Calu3 (cell line): Measurements from ENCODE around the gene IFNLR1. TPM values are rescaled to one million over a fixed set of nuclear protein-coding genes. Genes with fewer than 3 reads are reported as not detected.

Source experiments
- BruUV-seq: library from RNA; stranded (reverse); fragments of 400-500 nt; replicated peaks from 2 replicates; lab custom pipeline; 2021; lab: Mats Ljungman, UMichigan
- CTCF ChIA-PET: fragments of 300-600 bp; sonication (Branson Sonifier 250); formaldehyde crosslinking; loops from one replicate; lab custom pipeline; 2022; ENCODE audit warnings: antibody characterized with exemption; lab: Charles Lee
- DNase-seq: peaks from one replicate; pipeline ENCODE4 v3.0.0; 2022
- H3K27ac Mint-ChIP-seq: one replicate; pipeline ENCODE4 v1.8.0; 2022; ENCODE audit warnings: mixed read lengths; ENCODE audit not compliant: unreplicated experiment
- H3K27me3 Mint-ChIP-seq: one replicate; pipeline ENCODE4 v1.8.0; 2022; ENCODE audit warnings: mixed read lengths; ENCODE audit not compliant: unreplicated experiment
- H3K36me3 Mint-ChIP-seq: one replicate; pipeline ENCODE4 v1.8.0; 2022; ENCODE audit warnings: mild to moderate bottlenecking, moderate library complexity, mixed read lengths; ENCODE audit not compliant: insufficient read depth, unreplicated experiment
- H3K4me1 Mint-ChIP-seq: one replicate; pipeline ENCODE4 v1.8.0; 2022; ENCODE audit warnings: mild to moderate bottlenecking, low read depth, mixed read lengths; ENCODE audit not compliant: unreplicated experiment
- H3K4me3 Mint-ChIP-seq: one replicate; pipeline ENCODE4 v1.8.0; 2022; ENCODE audit warnings: mild to moderate bottlenecking, low read depth, moderate library complexity, mixed read lengths; ENCODE audit not compliant: unreplicated experiment
- H3K9me3 Mint-ChIP-seq: one replicate; pipeline ENCODE4 v1.8.0; 2022; ENCODE audit warnings: low read depth, mixed read lengths; ENCODE audit not compliant: unreplicated experiment
- CTCF ChIP-seq: fragments of 200-600 bp; IDR thresholded peaks from one replicate; pipeline ENCODE4 v1.8.0; 2022; ENCODE audit warnings: antibody characterized with exemption; ENCODE audit not compliant: unreplicated experiment
- intact Hi-C: fragments of 100-400 bp; cut with micrococcal nuclease; formaldehyde crosslinking; loops from one replicate; pipeline ENCODE4 v1.10.0; 2022; ENCODE audit not compliant: unreplicated experiment
- total RNA-seq: library from RNA; stranded (reverse); gene quantifications from 2 replicates; pipeline ENCODE4 v1.2.3, GENCODE V29; 2022

IFNLR1 gene
- total RNA-seq, 1 experiment from 2014 or later: 4.5 TPM

DNA sequence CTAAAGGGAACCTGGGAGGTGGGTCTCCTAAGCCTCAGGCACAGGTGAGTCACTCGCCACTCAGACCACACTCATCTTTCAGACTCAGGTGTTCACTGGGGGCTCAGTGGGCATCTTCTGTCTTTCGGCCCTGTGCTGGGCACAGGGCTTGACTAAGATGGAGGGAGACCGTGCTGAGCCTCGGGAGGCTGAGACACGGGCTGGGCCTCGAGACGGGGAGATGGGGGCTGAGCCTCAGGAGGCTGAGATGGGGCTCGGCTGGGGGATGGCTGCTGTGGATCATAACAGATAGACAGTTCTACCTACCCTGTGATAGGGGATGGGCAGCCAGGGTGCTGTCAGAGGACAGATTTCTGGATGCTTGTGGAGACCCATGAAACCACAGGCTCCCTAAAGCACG is 15.5 kb upstream of the IFNLR1 start:
- intact Hi-C loops: loop anchor here (1.0 to 5.0 kb wide), 3 partner anchors 80 to 189 kb away; partner anchors contain the start of gene GRHL3
- Mint-ChIP-seq H3K9me3 (no peaks in the 10 kb centered on the region), H3K27me3 (no peaks in the 10 kb centered on the region), H3K4me3 (no peak overlapping the region), H3K36me3 (no peaks in the 10 kb centered on the region), H3K4me1 (peaks cover 21% of the 10 kb centered on the region), H3K27ac (no peak overlapping the region)
- no peak for DNase-seq
- CTCF ChIA-PET: interaction anchor here (0.6 to 6.7 kb wide), 12 partner anchors 52 to 207 kb away, joined by 3 to 157 read pairs (median 4); no protein-coding TSS in a partner anchor
- TF ChIP-seq CTCF: no peak
- no TSS peak for BruUV-seq

DNA sequence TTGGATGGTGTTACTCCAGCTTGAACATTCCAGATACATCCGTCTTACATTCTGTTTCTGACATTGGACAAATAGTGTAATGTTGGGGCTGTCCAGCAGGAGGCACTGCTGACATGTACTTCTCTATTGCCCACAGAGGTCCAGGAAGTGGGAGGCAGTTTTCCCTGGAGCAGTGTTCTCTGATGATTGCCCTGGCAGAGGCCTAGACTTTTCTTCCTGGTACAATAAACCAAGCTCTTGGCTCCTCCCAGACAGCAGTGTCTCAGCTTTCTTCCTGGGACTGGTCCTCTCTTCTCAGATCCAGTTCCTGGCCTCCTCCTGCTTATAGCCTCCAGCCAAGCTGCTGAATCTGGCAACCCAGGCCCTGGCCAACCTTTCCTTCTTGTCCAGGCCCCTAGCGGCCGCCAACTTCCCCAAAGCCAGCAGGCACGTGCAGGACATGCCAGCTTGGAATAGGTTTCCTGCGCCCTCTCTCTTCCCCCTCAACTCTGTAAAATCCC is 14.9 kb upstream of the IFNLR1 start:
- TF ChIP-seq CTCF: peak; percentile 65
- no peak overlapping the region for H3K27ac Mint-ChIP-seq
- no peaks in the 10 kb centered on the region for H3K9me3 Mint-ChIP-seq
- no peak overlapping the region for H3K4me3 Mint-ChIP-seq
- H3K27me3 Mint-ChIP-seq: no peaks in the 10 kb centered on the region
- peak; percentile 78 for DNase-seq
- peaks cover 21% of the 10 kb centered on the region for H3K4me1 Mint-ChIP-seq
- no peaks in the 10 kb centered on the region for H3K36me3 Mint-ChIP-seq
- BruUV-seq: no TSS peak
- intact Hi-C loops: loop anchor here (1.0 to 5.0 kb wide), 3 partner anchors 80 to 189 kb away; partner anchors contain the start of gene GRHL3
- CTCF ChIA-PET: interaction anchor here (0.6 to 6.7 kb wide), 13 partner anchors 52 to 207 kb away, joined by 3 to 157 read pairs (median 4); no protein-coding TSS in a partner anchor

GRCh38 chr1:24199291-24199900 is 12.3 kb upstream of the IFNLR1 start:
- Mint-ChIP-seq H3K36me3 (no peaks in the 10 kb centered on the region), H3K27ac (no peak overlapping the region), H3K4me1 (peaks cover 27% of the 10 kb centered on the region), H3K27me3 (no peaks in the 10 kb centered on the region), H3K9me3 (no peaks in the 10 kb centered on the region), H3K4me3 (no peak overlapping the region)
- peak; percentile 57 for DNase-seq
- no TSS peak for BruUV-seq
- CTCF ChIA-PET: interaction anchor here (0.6 to 6.7 kb wide), 10 partner anchors 9 to 533 kb away, joined by 3 to 157 read pairs (median 3); no protein-coding TSS in a partner anchor
- intact Hi-C loops: loop anchor here (10.0 kb wide), 1 partner anchor 125 kb away; no protein-coding TSS in a partner anchor
- TF ChIP-seq CTCF: peak; percentile 75

GRCh38 chr1:24198766-24199165 is 11.7 kb upstream of the IFNLR1 start:
- H3K27ac Mint-ChIP-seq: no peak overlapping the region
- TF ChIP-seq CTCF: no peak
- no TSS peak for BruUV-seq
- CTCF ChIA-PET: interaction anchor here (0.7 to 6.7 kb wide), 10 partner anchors 9 to 534 kb away, joined by 3 to 157 read pairs (median 3); no protein-coding TSS in a partner anchor
- intact Hi-C loops: loop anchor here (10.0 kb wide), 1 partner anchor 124 kb away; no protein-coding TSS in a partner anchor
- H3K36me3 Mint-ChIP-seq: no peaks in the 10 kb centered on the region
- peaks cover 25% of the 10 kb centered on the region for H3K4me1 Mint-ChIP-seq
- no peak overlapping the region for H3K4me3 Mint-ChIP-seq
- no peaks in the 10 kb centered on the region for H3K9me3 Mint-ChIP-seq
- no peaks in the 10 kb centered on the region for H3K27me3 Mint-ChIP-seq
- DNase-seq: no peak
